ENCODE measurements around the gene CAMK2B.

DNA sequence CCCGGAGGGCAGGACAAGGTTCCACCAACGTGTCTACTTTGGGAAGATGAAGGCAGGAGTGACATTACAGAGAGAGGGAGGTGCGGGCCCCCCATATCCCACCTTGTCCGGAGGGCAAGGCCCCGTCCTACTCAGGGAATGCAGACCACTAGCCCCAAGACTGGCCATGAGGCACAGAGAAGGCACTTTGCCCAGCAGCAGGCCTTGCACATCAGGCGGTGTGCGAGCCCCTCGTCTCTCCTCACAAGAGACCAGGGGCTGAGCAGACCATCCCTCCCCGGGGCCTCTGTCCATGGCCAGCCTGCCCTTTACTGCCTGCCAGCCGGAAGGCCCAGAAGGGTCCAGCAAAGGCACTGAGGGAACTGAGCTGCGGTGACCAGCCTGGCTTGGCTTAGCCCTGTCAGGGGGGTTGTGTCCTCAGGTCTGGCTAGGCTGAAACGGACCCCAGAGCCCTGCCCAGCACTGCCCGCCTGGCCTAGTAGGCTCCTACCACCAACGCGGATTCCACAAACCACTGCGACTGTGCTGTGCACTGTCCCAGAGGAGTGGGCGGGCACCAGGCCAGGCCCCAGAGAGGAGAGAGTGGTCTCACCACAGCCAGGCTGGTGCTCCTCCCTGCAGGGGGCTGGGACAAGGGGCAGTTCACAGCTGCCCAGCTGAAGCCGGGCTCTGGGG is 16.7 kb downstream of the CAMK2B start:
- TF ChIP-seq, protein P1, sequence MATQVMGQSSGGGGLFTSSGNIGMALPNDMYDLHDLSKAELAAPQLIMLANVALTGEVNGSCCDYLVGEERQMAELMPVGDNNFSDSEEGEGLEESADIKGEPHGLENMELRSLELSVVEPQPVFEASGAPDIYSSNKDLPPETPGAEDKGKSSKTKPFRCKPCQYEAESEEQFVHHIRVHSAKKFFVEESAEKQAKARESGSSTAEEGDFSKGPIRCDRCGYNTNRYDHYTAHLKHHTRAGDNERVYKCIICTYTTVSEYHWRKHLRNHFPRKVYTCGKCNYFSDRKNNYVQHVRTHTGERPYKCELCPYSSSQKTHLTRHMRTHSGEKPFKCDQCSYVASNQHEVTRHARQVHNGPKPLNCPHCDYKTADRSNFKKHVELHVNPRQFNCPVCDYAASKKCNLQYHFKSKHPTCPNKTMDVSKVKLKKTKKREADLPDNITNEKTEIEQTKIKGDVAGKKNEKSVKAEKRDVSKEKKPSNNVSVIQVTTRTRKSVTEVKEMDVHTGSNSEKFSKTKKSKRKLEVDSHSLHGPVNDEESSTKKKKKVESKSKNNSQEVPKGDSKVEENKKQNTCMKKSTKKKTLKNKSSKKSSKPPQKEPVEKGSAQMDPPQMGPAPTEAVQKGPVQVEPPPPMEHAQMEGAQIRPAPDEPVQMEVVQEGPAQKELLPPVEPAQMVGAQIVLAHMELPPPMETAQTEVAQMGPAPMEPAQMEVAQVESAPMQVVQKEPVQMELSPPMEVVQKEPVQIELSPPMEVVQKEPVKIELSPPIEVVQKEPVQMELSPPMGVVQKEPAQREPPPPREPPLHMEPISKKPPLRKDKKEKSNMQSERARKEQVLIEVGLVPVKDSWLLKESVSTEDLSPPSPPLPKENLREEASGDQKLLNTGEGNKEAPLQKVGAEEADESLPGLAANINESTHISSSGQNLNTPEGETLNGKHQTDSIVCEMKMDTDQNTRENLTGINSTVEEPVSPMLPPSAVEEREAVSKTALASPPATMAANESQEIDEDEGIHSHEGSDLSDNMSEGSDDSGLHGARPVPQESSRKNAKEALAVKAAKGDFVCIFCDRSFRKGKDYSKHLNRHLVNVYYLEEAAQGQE (IDR thresholded peaks at IDR 0.05; ENCODE audit: insufficient read depth in 1 of 2, low read depth in 2 of 2, low read length in 2 of 2) = no peak
- TF ChIP-seq POLR2AphosphoS5 (IDR thresholded peaks at IDR 0.05; ENCODE audit: low read depth, low read length) = no peak

All from PFSK-1 (cell line).